Measurements from ENCODE around the gene PLCL1.
A peak's percentile ranks its signal among the peaks of the same experiment; 100 is the strongest.

Gene PLCL1

GRCh38 chr2:197890168-197890567 is 85.8 kb downstream of the PLCL1 start:
- DNase-seq: no peak

GRCh38 chr2:197891897-197892442 is 87.6 kb downstream of the PLCL1 start:
- no peak for DNase-seq

GRCh38 chr2:197893403-197894177 is 89.2 kb downstream of the PLCL1 start:
- no peak for DNase-seq

- no peak for DNase-seq
Measured at GRCh38 chr2:197894751-197895274, 90.4 kb downstream of the PLCL1 start.

GRCh38 chr2:197897960-197898678 is 93.7 kb downstream of the PLCL1 start:
- DNase-seq: no peak

GRCh38 chr2:197904446-197904845 is 100.1 kb downstream of the PLCL1 start:
- DNase-seq: no peak

- DNase-seq: no peak
Measured at GRCh38 chr2:197908156-197908555, 103.8 kb downstream of the PLCL1 start.

GRCh38 chr2:197908990-197909776 is 104.8 kb downstream of the PLCL1 start:
- no peak for DNase-seq

GRCh38 chr2:197911667-197912066 is 107.3 kb downstream of the PLCL1 start:
- DNase-seq: no peak

GRCh38 chr2:197913084-197913483 is 108.7 kb downstream of the PLCL1 start:
- DNase-seq: no peak

- no peak for DNase-seq
Measured at GRCh38 chr2:197914778-197915177, 110.4 kb downstream of the PLCL1 start.

GRCh38 chr2:197915548-197916265 is 111.3 kb downstream of the PLCL1 start:
- DNase-seq: no peak

- no peak for DNase-seq
Measured at GRCh38 chr2:197919487-197919886, 115.1 kb downstream of the PLCL1 start.

GRCh38 chr2:197920088-197920487 is 115.7 kb downstream of the PLCL1 start:
- no peak for DNase-seq

- DNase-seq: peak; percentile 0
Measured at GRCh38 chr2:197920592-197921201, 116.3 kb downstream of the PLCL1 start.

GRCh38 chr2:197924483-197924882 is 120.1 kb downstream of the PLCL1 start:
- DNase-seq: no peak

- no peak for DNase-seq
Measured at GRCh38 chr2:197925204-197925603, 120.8 kb downstream of the PLCL1 start.

GRCh38 chr2:197925976-197926375 is 121.6 kb downstream of the PLCL1 start:
- no peak for DNase-seq

- DNase-seq: no peak
Measured at GRCh38 chr2:197926673-197927072, 122.3 kb downstream of the PLCL1 start.

GRCh38 chr2:197927994-197928393 is 123.6 kb downstream of the PLCL1 start:
- no peak for DNase-seq

- DNase-seq: no peak
Measured at GRCh38 chr2:197929008-197929885, 124.9 kb downstream of the PLCL1 start.
